Peyer's patch (tissue), 4 donors: ENCODE measurements around the gene HS6ST2. TPM values are rescaled to one million over a fixed set of nuclear protein-coding genes. Genes with fewer than 3 reads are reported as not detected.

ENCODE experiments used
- DNase-seq, 3 donors: peaks; one replicate each; pipeline ENCODE4 v3.0.0-alpha.2; 2017 to 2019
- H3K27ac ChIP-seq, 4 donors: fragments of 200-600 bp; sonication (generic); one replicate each; pipeline ENCODE4 v1.5.1; 2016 to 2019
- H3K27me3 ChIP-seq, 2 donors: fragments of 200-600 bp; sonication (generic); one replicate each; pipeline ENCODE4 v1.5.1; 2019
- H3K36me3 ChIP-seq, 3 donors: fragments of 200-600 bp; sonication (generic); one replicate each; pipeline ENCODE4 v1.5.1; 2016 to 2019
- H3K4me1 ChIP-seq, 4 donors: fragments of 200-600 bp; sonication (generic); one replicate each; pipeline ENCODE4 v1.5.1; 2016 to 2019
- H3K4me3 ChIP-seq, 4 donors: fragments of 200-600 bp; sonication (generic); 1 replicate in 3 of 4; 2 replicates in 1 of 4; pipeline ENCODE4 v1.5.1; 2016 to 2019; ENCODE audit warnings: mild to moderate bottlenecking in 1 of 4
- H3K9me3 ChIP-seq, 4 donors: fragments of 200-600 bp; sonication (generic); one replicate each; pipeline ENCODE4 v1.5.1; 2016 to 2019; ENCODE audit warnings: mild to moderate bottlenecking in 1 of 4
- CTCF ChIP-seq, 6 experiments: fragments of 450-650 bp in 4 of 6; fragments of 200-600 bp in 2 of 6; sonication (generic) in 1 of 6; IDR thresholded peaks; one replicate each; pipeline ENCODE4 v1.5.1; 2017 to 2019; ENCODE audit warnings: antibody characterized with exemption in 6 of 6, mild to moderate bottlenecking in 3 of 6, moderate library complexity in 1 of 6
- POLR2A ChIP-seq, 2 donors: fragments of 450-650 bp; IDR thresholded peaks; one replicate each; pipeline ENCODE4 v1.5.1; 2017; ENCODE audit warnings: antibody characterized with exemption in 2 of 2, mild to moderate bottlenecking in 2 of 2, moderate library complexity in 2 of 2
- total RNA-seq, 4 donors: library from RNA; depleted of rRNA; stranded (reverse); fragments of >200 nt; gene quantifications; one replicate each; pipeline ENCODE4 v1.1.0, GENCODE V29; 2016

HS6ST2 gene
- total RNA-seq, 4 donors from 2014 or later = not detected

- Histone ChIP-seq H3K27ac (no peak overlapping the region), H3K36me3 (no peaks in the 10 kb centered on the region), H3K4me3 (no peak overlapping the region), H3K9me3 (no peaks in the 10 kb centered on the region), H3K4me1 (no peaks in the 10 kb centered on the region), H3K27me3 (no peaks in the 10 kb centered on the region)
- no peak for TF ChIP-seq CTCF (IDR thresholded peaks at IDR 0.05)
- TF ChIP-seq POLR2A (IDR thresholded peaks at IDR 0.05) = no peak
- DNase-seq = no peak
Measured at GRCh38 chrX:132818638-132819037, 139.8 kb downstream of the HS6ST2 start.

GRCh38 chrX:132815643-132816042, 142.8 kb downstream of the HS6ST2 start:
- Histone ChIP-seq H3K4me1 (no peaks in the 10 kb centered on the region), H3K4me3 (no peak overlapping the region), H3K27me3 (no peaks in the 10 kb centered on the region), H3K36me3 (no peaks in the 10 kb centered on the region), H3K27ac (no peak overlapping the region), H3K9me3 (no peaks in the 10 kb centered on the region)
- TF ChIP-seq POLR2A (IDR thresholded peaks at IDR 0.05) (no peak), CTCF (IDR thresholded peaks at IDR 0.05) (no peak)
- no peak for DNase-seq

DNA sequence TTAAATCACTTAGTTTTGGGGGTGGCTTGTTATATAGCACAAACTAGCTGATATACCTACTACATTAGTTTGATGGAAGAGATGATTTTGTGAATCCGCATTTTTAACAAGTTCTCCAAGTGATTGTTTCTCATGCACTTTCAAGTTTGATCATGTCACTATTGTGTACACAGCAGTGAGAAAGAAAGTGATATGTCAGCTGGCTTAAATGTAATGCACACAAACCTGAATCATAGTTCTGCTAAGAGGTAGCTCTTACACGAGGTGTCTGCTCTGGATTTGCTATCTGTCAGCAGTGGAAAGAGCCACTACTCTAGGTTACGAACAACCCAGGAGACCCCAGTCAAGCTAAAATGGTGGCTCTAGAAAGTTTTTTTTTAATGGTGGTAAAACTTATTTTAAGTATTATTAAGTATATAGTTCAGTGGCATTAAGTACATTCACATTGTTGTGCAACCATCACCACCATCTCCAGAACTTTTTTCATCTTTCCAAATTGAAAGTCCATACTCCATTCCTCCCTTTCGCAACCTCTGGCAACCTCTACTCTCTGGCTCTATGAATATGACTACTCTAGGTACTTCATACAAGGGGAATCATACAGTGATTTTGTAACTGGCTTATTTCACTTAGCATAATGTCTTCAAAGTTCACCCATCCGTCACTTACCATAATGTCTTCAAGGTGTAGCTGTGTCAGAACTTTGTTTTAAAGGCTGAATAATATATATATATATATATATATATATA, 147.3 kb downstream of the HS6ST2 start:
- Histone ChIP-seq H3K27ac (no peak overlapping the region), H3K4me3 (no peak overlapping the region), H3K36me3 (no peaks in the 10 kb centered on the region), H3K27me3 (no peaks in the 10 kb centered on the region), H3K4me1 (no peaks in the 10 kb centered on the region), H3K9me3 (no peaks in the 10 kb centered on the region)
- DNase-seq = no peak
- TF ChIP-seq POLR2A (IDR thresholded peaks at IDR 0.05) (no peak), CTCF (IDR thresholded peaks at IDR 0.05) (no peak)

- Histone ChIP-seq H3K36me3 (no peaks in the 10 kb centered on the region), H3K9me3 (no peaks in the 10 kb centered on the region), H3K27ac (no peak overlapping the region), H3K27me3 (no peaks in the 10 kb centered on the region), H3K4me1 (no peaks in the 10 kb centered on the region), H3K4me3 (no peak overlapping the region)
- TF ChIP-seq POLR2A (IDR thresholded peaks at IDR 0.05) (no peak), CTCF (IDR thresholded peaks at IDR 0.05) (no peak)
- no peak for DNase-seq
Measured at GRCh38 chrX:132810488-132810887, 147.9 kb downstream of the HS6ST2 start.

DNA sequence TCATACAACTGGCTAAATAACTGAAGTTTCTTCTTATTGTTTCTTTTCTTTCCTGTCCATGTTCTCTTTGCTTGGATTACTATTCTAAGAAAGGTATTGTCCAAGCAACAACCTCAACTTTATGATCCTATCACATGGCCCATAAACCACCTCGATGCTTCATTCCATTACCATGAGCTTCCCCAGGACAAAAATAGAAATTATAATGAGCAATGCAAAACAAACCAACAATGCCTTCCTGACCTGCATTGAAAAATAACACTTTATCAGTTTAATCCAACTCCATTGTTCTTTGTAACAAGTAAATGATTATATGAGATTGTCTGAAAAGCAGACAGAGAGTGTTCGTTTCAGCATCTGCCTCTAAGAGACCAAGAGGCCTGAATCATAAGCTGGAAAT, 148.8 kb downstream of the HS6ST2 start:
- no peaks in the 10 kb centered on the region for H3K4me1 ChIP-seq
- DNase-seq = no peak
- TF ChIP-seq POLR2A (IDR thresholded peaks at IDR 0.05) (no peak), CTCF (IDR thresholded peaks at IDR 0.05) (no peak)
- H3K27me3 ChIP-seq = no peaks in the 10 kb centered on the region
- H3K4me3 ChIP-seq = no peak overlapping the region
- H3K9me3 ChIP-seq = no peaks in the 10 kb centered on the region
- H3K27ac ChIP-seq = no peak overlapping the region
- H3K36me3 ChIP-seq = no peaks in the 10 kb centered on the region
